Muscle layer of colon (tissue), 2 donors: ENCODE data around the gene ATN1.
A peak's percentile ranks its signal among the peaks of the same experiment; 100 is the strongest.

Source experiments
- H3K27ac ChIP-seq: one replicate; pipeline ENCODE4 v1.7.0; 2013; ENCODE audit warnings: low read depth, mild to moderate bottlenecking, low read length, moderate library complexity
- H3K27me3 ChIP-seq, 2 donors: one replicate each; pipeline ENCODE4 v1.7.0; 2013; ENCODE audit warnings: low read length in 2 of 2, mild to moderate bottlenecking in 2 of 2; ENCODE audit not compliant: insufficient read depth in 2 of 2, control insufficient read depth in 1 of 2
- H3K36me3 ChIP-seq: one replicate; pipeline ENCODE4 v1.7.0; 2013; ENCODE audit warnings: mild to moderate bottlenecking, low read length; ENCODE audit not compliant: insufficient read depth
- H3K4me1 ChIP-seq: one replicate; pipeline ENCODE4 v1.7.0; 2013; ENCODE audit warnings: mild to moderate bottlenecking, low read length; ENCODE audit not compliant: insufficient read depth
- H3K4me3 ChIP-seq, 2 donors: one replicate each; pipeline ENCODE4 v1.7.0; 2013; ENCODE audit warnings: low read length in 2 of 2, low read depth in 1 of 2, mild to moderate bottlenecking in 1 of 2, moderate library complexity in 1 of 2
- H3K9ac ChIP-seq: one replicate; pipeline ENCODE4 v1.7.0; 2013; ENCODE audit warnings: low read length
- H3K9me3 ChIP-seq: one replicate; pipeline ENCODE4 v1.7.0; 2013; ENCODE audit warnings: mild to moderate bottlenecking, low read length
- donor health status: abdominal sarcoma.
- donor health status: Adenocarcinoma of cecum.

The ATN1 gene

DNA sequence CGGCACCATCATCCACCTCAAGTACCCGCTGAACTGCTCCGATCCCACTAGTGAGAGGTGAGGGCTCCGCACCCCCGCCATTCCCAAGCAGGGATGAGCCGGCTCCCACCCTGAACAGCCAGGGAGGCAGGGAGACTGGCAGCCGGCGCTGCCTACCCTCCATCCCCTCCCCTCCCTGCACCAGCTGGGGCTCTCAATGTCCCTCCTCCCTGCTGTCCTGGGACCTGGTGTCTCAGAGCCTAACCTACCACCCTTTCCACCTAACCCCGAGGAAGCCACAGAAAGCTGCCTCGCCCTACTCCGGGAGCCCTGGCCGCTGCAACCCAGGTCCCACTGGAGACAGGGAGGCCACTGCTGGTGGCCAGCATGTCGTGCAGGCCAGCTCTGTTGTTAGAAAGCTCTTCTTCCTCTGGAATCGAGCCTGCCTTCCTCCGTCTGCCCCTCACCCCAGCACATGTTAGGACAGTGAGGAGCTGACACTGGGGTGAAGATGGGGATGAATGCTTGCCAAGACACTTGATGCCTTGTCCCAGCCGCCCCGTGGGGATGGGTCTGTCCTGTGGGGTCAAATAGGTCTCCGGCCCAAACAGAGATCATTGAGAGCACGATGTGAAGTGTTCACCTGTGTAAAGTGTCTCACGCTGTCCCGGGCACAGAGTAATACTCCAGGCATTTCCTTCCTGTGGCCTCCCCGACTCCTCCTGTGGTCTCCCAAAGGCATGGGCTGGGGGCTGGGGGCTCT is 24.5 kb downstream of the ATN1 start:
- no peaks in the 10 kb centered on the region for H3K27me3 ChIP-seq
- no peak overlapping the region for H3K27ac ChIP-seq
- peaks cover 2% of the 10 kb centered on the region for H3K36me3 ChIP-seq
- H3K4me3 ChIP-seq: peak overlapping the region in 1 of 2 donors; percentile 5
- H3K9me3 ChIP-seq: no peaks in the 10 kb centered on the region
- peaks cover 6% of the 10 kb centered on the region for H3K4me1 ChIP-seq
- H3K9ac ChIP-seq: no peak overlapping the region

GRCh38 chr12:6952863-6953441 is 25.2 kb downstream of the ATN1 start:
- Histone ChIP-seq H3K27ac (no peak overlapping the region), H3K9me3 (no peaks in the 10 kb centered on the region), H3K4me1 (peaks cover 6% of the 10 kb centered on the region), H3K4me3 (peak overlapping the region in 1 of 2 donors; percentile 5), H3K27me3 (no peaks in the 10 kb centered on the region), H3K9ac (no peak overlapping the region), H3K36me3 (no peaks in the 10 kb centered on the region)

DNA sequence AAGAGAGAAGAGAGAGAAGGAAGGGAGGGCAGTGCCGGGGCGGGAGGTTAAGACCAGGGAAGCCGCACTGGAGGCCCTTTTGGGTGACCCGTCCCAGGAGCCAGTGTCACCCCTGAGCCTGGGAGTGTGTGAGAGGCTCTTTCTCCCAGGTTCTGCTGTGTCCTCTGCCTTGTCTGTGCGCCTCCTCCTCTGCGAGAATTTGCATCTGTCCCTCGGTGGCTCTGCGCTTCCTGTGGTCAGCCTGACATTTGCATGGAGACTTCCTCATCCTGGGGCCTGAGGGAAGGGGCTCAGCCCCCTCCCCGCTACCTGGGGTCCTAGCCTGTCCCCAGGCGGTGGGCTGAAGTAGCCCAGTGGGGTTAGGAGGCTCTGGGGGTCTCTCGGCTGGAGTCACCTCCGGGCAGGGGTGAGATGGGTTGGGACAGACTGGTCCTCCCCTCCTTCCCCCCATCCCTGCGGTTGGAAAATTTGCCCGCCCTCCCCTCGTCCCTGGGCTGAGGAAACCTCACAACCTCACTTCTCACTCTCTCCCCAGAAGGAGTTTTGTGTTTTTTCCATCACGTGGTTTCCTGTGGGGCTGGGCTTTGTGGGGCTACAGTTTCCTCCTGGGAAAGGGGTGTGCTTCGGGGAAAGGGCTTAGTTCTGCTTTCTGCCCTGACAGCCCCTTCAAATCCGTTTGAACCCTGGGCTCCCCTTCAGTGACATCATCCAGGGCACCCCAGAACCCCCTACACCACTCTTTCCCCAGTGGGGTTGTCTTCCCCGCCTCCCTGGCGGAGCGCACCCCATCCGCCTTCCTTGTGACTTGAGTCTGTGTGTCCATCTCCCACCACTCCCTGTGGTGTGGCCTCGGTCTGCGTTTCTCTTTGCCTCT is 25.9 kb downstream of the ATN1 start:
- Histone ChIP-seq H3K9me3 (no peaks in the 10 kb centered on the region), H3K4me3 (no peak overlapping the region), H3K36me3 (no peaks in the 10 kb centered on the region), H3K4me1 (peaks cover 6% of the 10 kb centered on the region), H3K9ac (no peak overlapping the region), H3K27me3 (no peaks in the 10 kb centered on the region), H3K27ac (peak overlapping the region; percentile 23)

DNA sequence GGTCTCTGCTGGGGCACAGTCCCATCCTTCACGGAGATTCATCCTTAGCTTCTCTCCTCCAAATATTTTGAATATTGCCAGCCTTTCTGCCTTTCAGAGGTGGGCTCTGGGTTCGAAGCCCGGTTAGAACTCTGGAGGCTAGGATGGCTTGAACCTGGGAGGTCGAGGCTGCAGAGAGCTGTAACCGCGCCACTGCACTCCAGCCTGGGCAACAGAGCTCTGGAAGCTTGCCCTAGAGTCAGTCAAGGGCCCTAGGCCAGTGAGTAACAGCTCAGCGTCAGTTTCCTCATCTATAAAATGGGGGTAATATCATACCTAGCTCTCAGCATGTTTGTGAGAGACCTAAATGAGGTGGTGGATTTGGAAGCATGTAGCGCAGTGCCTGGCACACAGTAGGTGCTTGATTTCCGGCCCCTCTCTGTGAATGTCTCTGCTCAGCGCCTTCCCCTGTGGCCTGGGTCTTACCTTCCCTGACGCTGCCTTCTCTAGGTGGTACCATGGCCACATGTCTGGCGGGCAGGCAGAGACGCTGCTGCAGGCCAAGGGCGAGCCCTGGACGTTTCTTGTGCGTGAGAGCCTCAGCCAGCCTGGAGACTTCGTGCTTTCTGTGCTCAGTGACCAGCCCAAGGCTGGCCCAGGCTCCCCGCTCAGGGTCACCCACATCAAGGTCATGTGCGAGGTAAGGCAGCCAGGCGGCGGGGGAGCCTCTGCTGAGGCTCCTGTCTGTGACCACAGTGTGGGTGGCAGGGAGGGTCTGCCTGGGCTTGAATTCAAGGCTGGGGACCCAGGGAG is 26.8 kb downstream of the ATN1 start:
- Histone ChIP-seq H3K9me3 (no peaks in the 10 kb centered on the region), H3K4me3 (no peak overlapping the region), H3K27me3 (no peaks in the 10 kb centered on the region), H3K4me1 (peaks cover 6% of the 10 kb centered on the region), H3K9ac (no peak overlapping the region), H3K36me3 (no peaks in the 10 kb centered on the region), H3K27ac (peak overlapping the region; percentile 23)

DNA sequence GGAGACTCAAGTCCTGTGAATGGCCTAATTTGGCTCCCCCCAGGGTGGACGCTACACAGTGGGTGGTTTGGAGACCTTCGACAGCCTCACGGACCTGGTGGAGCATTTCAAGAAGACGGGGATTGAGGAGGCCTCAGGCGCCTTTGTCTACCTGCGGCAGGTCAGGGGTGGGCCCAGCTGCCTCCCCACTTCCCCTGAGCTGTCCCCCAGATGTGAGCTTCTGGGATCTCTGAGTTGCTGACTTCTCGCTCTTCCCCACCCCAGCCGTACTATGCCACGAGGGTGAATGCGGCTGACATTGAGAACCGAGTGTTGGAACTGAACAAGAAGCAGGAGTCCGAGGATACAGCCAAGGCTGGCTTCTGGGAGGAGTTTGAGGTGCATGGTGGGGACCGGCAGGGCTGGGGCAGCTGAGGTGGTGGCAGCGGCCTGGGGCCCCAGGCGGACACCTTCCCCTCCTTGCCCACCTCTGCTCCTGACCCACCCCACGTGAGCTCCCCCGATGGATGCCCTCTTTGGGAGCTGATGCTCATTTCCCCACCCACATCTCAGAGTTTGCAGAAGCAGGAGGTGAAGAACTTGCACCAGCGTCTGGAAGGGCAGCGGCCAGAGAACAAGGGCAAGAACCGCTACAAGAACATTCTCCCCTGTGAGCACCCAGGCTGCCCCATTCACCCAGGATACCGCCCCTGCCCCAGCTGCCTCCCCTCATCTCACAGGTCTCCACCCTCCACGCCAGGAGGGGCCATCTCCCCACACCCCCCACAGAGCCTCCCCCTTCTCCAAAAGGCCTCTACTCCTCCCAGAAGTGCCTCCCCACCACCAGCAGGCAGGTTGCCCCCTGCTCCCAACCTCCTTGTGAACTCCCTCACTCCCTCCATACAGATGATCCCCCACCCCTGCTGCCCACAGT is 27.6 kb downstream of the ATN1 start:
- peaks cover 6% of the 10 kb centered on the region for H3K4me1 ChIP-seq
- H3K36me3 ChIP-seq: no peaks in the 10 kb centered on the region
- no peak overlapping the region for H3K4me3 ChIP-seq
- H3K9ac ChIP-seq: no peak overlapping the region
- H3K27me3 ChIP-seq: no peaks in the 10 kb centered on the region
- no peak overlapping the region for H3K27ac ChIP-seq
- H3K9me3 ChIP-seq: no peaks in the 10 kb centered on the region

GRCh38 chr12:6956021-6956727 is 28.4 kb downstream of the ATN1 start:
- no peaks in the 10 kb centered on the region for H3K27me3 ChIP-seq
- H3K4me3 ChIP-seq: no peak overlapping the region
- no peak overlapping the region for H3K27ac ChIP-seq
- peaks cover 12% of the 10 kb centered on the region for H3K4me1 ChIP-seq
- no peak overlapping the region for H3K9ac ChIP-seq
- no peaks in the 10 kb centered on the region for H3K9me3 ChIP-seq
- H3K36me3 ChIP-seq: no peaks in the 10 kb centered on the region

GRCh38 chr12:6957151-6957701 is 29.5 kb downstream of the ATN1 start:
- Histone ChIP-seq H3K4me3 (no peak overlapping the region), H3K27ac (no peak overlapping the region), H3K36me3 (no peaks in the 10 kb centered on the region), H3K27me3 (no peaks in the 10 kb centered on the region), H3K9me3 (no peaks in the 10 kb centered on the region), H3K9ac (no peak overlapping the region), H3K4me1 (peaks cover 22% of the 10 kb centered on the region)

- peaks cover 29% of the 10 kb centered on the region for H3K4me1 ChIP-seq
- no peak overlapping the region for H3K9ac ChIP-seq
- H3K27me3 ChIP-seq: no peaks in the 10 kb centered on the region
- no peaks in the 10 kb centered on the region for H3K36me3 ChIP-seq
- no peak overlapping the region for H3K4me3 ChIP-seq
- H3K9me3 ChIP-seq: no peaks in the 10 kb centered on the region
- H3K27ac ChIP-seq: no peak overlapping the region
Observed at GRCh38 chr12:6957741-6958608, 30.2 kb downstream of the ATN1 start.

- Histone ChIP-seq H3K36me3 (no peaks in the 10 kb centered on the region), H3K4me3 (no peak overlapping the region), H3K27ac (no peak overlapping the region)
Observed at GRCh38 chr12:6958609-6959057, 30.9 kb downstream of the ATN1 start.

More at GRCh38 chr12:6958609-6959057, 30.9 kb downstream of the ATN1 start:
- no peaks in the 10 kb centered on the region for H3K27me3 ChIP-seq
- no peak overlapping the region for H3K9ac ChIP-seq
- H3K9me3 ChIP-seq: no peaks in the 10 kb centered on the region
- H3K4me1 ChIP-seq: peaks cover 29% of the 10 kb centered on the region
